HCT116 (cell line): Measurements from ENCODE around the gene SAMSN1. TPM values are rescaled to one million over a fixed set of nuclear protein-coding genes. Genes with fewer than 3 reads are reported as not detected.

ENCODE experiments used
- ATAC-seq: fragments of 200-7000 bp; cut with Tn5 transposase; 2 replicates; pipeline ENCODE4 v1.9.1; 2020; ENCODE audit warnings: mild to moderate bottlenecking, moderate library complexity
- BruUV-seq: library from RNA; stranded (reverse); fragments of 400-500 nt; replicated peaks from 2 replicates; lab custom pipeline; 2021; lab: Mats Ljungman, UMichigan
- CTCF ChIA-PET: fragments of 300-600 bp; sonication (Branson Sonifier 250); formaldehyde crosslinking; loops from one replicate; lab custom pipeline; 2021; ENCODE audit warnings: antibody characterized with exemption; lab: Charles Lee
- POLR2A ChIA-PET: fragments of 300-600, 350-600 bp; sonication (Branson Sonifier 250); formaldehyde crosslinking; loops from one replicate; lab custom pipeline; 2021; ENCODE audit warnings: antibody characterized with exemption; lab: Charles Lee
- RAD21 ChIA-PET, 2 experiments: fragments of 300-600 bp; sonication (Branson Sonifier 250); formaldehyde crosslinking; loops; one replicate each; lab custom pipeline; 2023; ENCODE audit warnings: low total read pairs in 2 of 2; ENCODE audit not compliant: uncharacterized antibody in 2 of 2, unreplicated experiment in 2 of 2, low non-redundant PET in 1 of 2; lab: Charles Lee
- DNase-seq: peaks from one replicate; pipeline ENCODE4 v3.0.0-alpha.2; 2010; ENCODE audit warnings: low read depth, low spot score
- H2AFZ ChIP-seq: fragments of 200-600 bp; shearing (Covaris generic), sonication (generic); 2 replicates; pipeline ENCODE4 v1.6.1; 2017; ENCODE audit warnings: low read depth, mixed run types, mixed read lengths, antibody characterized with exemption, low read length; ENCODE audit not compliant: poor library complexity, severe bottlenecking
- H3K27ac ChIP-seq: 2 replicates; pipeline ENCODE4 v1.5.1; 2012; ENCODE audit warnings: low read depth, low read length
- H3K27me3 ChIP-seq: fragments of 200-600 bp; sonication (generic); 2 replicates; pipeline ENCODE4 v1.6.1; 2016; ENCODE audit warnings: mixed run types, low read length, mixed read lengths; ENCODE audit not compliant: insufficient read depth
- H3K36me3 ChIP-seq, 2 experiments: fragments of 200-500 bp in 1 of 2; fragments of 200-600 bp in 1 of 2; sonication (Bioruptor generic) in 1 of 2; sonication (generic) in 1 of 2; 2 replicates each; pipeline versions ENCODE4 v1.5.1 to v1.6.1; 2014 to 2016; ENCODE audit warnings: low read length in 2 of 2, inconsistent platforms in 1 of 2, mixed read lengths in 1 of 2, mixed run types in 1 of 2; ENCODE audit not compliant: insufficient read depth in 2 of 2, control insufficient read depth in 1 of 2
- H3K4me1 ChIP-seq, 2 experiments: fragments of 200-600 bp in 1 of 2; sonication (generic) in 1 of 2; 2 replicates each; pipeline versions ENCODE4 v1.5.1 to v1.6.1; 2012 to 2017; ENCODE audit warnings: low read length in 2 of 2, inconsistent platforms in 1 of 2, mild to moderate bottlenecking in 1 of 2, mixed read lengths in 1 of 2, mixed run types in 1 of 2, moderate library complexity in 1 of 2; ENCODE audit not compliant: insufficient read depth in 2 of 2, control insufficient read depth in 1 of 2
- H3K4me2 ChIP-seq: fragments of 200-600 bp; sonication (generic); 2 replicates; pipeline ENCODE4 v1.6.1; 2017; ENCODE audit warnings: mixed run types, low read length, mixed read lengths
- H3K4me3 ChIP-seq, 2 experiments: fragments of 200-600 bp in 1 of 2; sonication (generic) in 1 of 2; replicated peaks in 1 of 2; 2 replicates each; pipeline ENCODE4 v1.5.1; 2011 to 2016; ENCODE audit warnings: low read length in 2 of 2, control low read depth in 1 of 2, low read depth in 1 of 2, mild to moderate bottlenecking in 1 of 2, mixed read lengths in 1 of 2, mixed run types in 1 of 2
- H3K79me2 ChIP-seq: fragments of 200-600 bp; sonication (generic); 2 replicates; pipeline ENCODE4 v1.6.1; 2017; ENCODE audit warnings: mild to moderate bottlenecking, mixed run types, low read length, moderate library complexity, mixed read lengths; ENCODE audit not compliant: insufficient read depth
- H3K9ac ChIP-seq: fragments of 200-600 bp; sonication (generic); 2 replicates; pipeline ENCODE4 v1.6.1; 2016; ENCODE audit warnings: low read length, mixed read lengths
- H3K9me2 ChIP-seq: fragments of 200-600 bp; sonication (generic), shearing (Covaris generic); 2 replicates; pipeline ENCODE4 v1.6.1; 2017; ENCODE audit warnings: mixed run types, mild to moderate bottlenecking, moderate library complexity; ENCODE audit not compliant: insufficient read depth
- H3K9me3 ChIP-seq, 2 experiments: fragments of 200-500 bp in 1 of 2; fragments of 200-600 bp in 1 of 2; sonication (Bioruptor generic) in 1 of 2; sonication (generic) in 1 of 2; 2 replicates each; pipeline ENCODE4 v1.6.1; 2014 to 2017; ENCODE audit warnings: low read length in 2 of 2, mixed read lengths in 2 of 2, inconsistent platforms in 1 of 2, low read depth in 1 of 2, mild to moderate bottlenecking in 1 of 2, mixed run types in 1 of 2, moderate library complexity in 1 of 2; ENCODE audit not compliant: control insufficient read depth in 1 of 2, insufficient read depth in 1 of 2
- H4K20me1 ChIP-seq: fragments of 200-600 bp; sonication (generic), shearing (Covaris generic); 2 replicates; pipeline ENCODE4 v1.6.1; 2017; ENCODE audit warnings: mixed run types, mild to moderate bottlenecking, moderate library complexity; ENCODE audit not compliant: insufficient read depth
- ATF3 ChIP-seq: IDR thresholded peaks from 2 replicates; pipeline ENCODE4 v1.6.1; 2012
- CEBPB ChIP-seq: IDR thresholded peaks from 2 replicates; pipeline ENCODE4 v1.6.1; 2012; ENCODE audit warnings: low read depth
- CTCF ChIP-seq, 3 experiments: fragments of 200-600 bp in 1 of 3; sonication (generic) in 1 of 3; IDR thresholded peaks in 2 of 3; conservative IDR thresholded peaks in 1 of 3; 2 replicates each; pipeline ENCODE4 v1.5.1; 2012 to 2017; ENCODE audit warnings: low read depth in 2 of 3, low read length in 2 of 3, antibody characterized with exemption in 1 of 3, borderline replicate concordance in 1 of 3, control low read depth in 1 of 3, mild to moderate bottlenecking in 1 of 3, mixed read lengths in 1 of 3, mixed run types in 1 of 3, moderate library complexity in 1 of 3; ENCODE audit not compliant: insufficient read depth in 1 of 3
- EGR1 ChIP-seq: IDR thresholded peaks from 2 replicates; pipeline ENCODE4 v1.6.1; 2012; ENCODE audit warnings: low read depth
- ELF1 ChIP-seq: IDR thresholded peaks from 2 replicates; pipeline ENCODE4 v1.6.1; 2012; ENCODE audit warnings: low read depth, borderline replicate concordance
- EZH2 ChIP-seq: fragments of 200-600 bp; sonication (generic); IDR thresholded peaks from 2 replicates; pipeline ENCODE4 v1.6.1; 2017; ENCODE audit warnings: antibody characterized with exemption, mixed run types
- FOSL1 ChIP-seq: IDR thresholded peaks from 2 replicates; pipeline ENCODE4 v1.6.1; 2012; ENCODE audit warnings: low read depth
- JUND ChIP-seq: IDR thresholded peaks from 2 replicates; pipeline ENCODE4 v1.6.1; 2012
- MAX ChIP-seq: IDR thresholded peaks from 2 replicates; pipeline ENCODE4 v1.6.1; 2012
- POLR2A ChIP-seq: IDR thresholded peaks from 2 replicates; pipeline ENCODE4 v1.7.0; 2011; ENCODE audit warnings: borderline replicate concordance; ENCODE audit not compliant: insufficient read depth, insufficient read length; ENCODE audit errors: extremely low read depth
- RAD21 ChIP-seq: IDR thresholded peaks from 2 replicates; pipeline ENCODE4 v1.6.1; 2012; ENCODE audit warnings: low read depth, mild to moderate bottlenecking
- REST ChIP-seq: IDR thresholded peaks from 2 replicates; pipeline ENCODE4 v1.6.1; 2012; ENCODE audit warnings: low read depth
- SP1 ChIP-seq: IDR thresholded peaks from 2 replicates; pipeline ENCODE4 v1.6.1; 2012; ENCODE audit warnings: low read depth
- SRF ChIP-seq: IDR thresholded peaks from 2 replicates; pipeline ENCODE4 v1.6.1; 2012; ENCODE audit warnings: low read depth
- TCF7L2 ChIP-seq: IDR thresholded peaks from 2 replicates; pipeline ENCODE4 v1.7.0; 2011; ENCODE audit warnings: borderline replicate concordance, inconsistent platforms; ENCODE audit not compliant: insufficient read depth, insufficient read length; ENCODE audit errors: extremely low read depth
- YY1 ChIP-seq: IDR thresholded peaks from 2 replicates; pipeline ENCODE4 v1.6.1; 2011; ENCODE audit warnings: low read length, low read depth, moderate library complexity, mild to moderate bottlenecking; ENCODE audit not compliant: insufficient replicate concordance; ENCODE audit errors: extremely low read depth
- ZFX ChIP-seq: fragments of 450-650 bp; IDR thresholded peaks from 2 replicates; pipeline ENCODE4 v1.6.1; 2017
- ZNF274 ChIP-seq: fragments of 200-500 bp; sonication (Bioruptor generic); IDR thresholded peaks from 2 replicates; pipeline ENCODE4 v1.6.1; 2014; ENCODE audit warnings: mild to moderate bottlenecking, low read depth, low read length, inconsistent platforms
- intact Hi-C: fragments of 100-400 bp; cut with micrococcal nuclease; formaldehyde crosslinking; loops from 2 replicates; pipeline ENCODE4 v1.10.0; 2022
- total RNA-seq: library from RNA; stranded (reverse); gene quantifications from one replicate; pipeline ENCODE4 v1.2.1, GENCODE V29; 2021; ENCODE audit not compliant: unreplicated experiment

SAMSN1 gene
- total RNA-seq, 1 experiment from 2014 or later = 0.57 TPM

- H3K4me2 ChIP-seq = no peak overlapping the region
- BruUV-seq = no TSS peak
- no peaks in the 10 kb centered on the region for H3K9me2 ChIP-seq
- ATAC-seq (no peak), DNase-seq (no peak)
- H3K4me1 ChIP-seq = no peaks in the 10 kb centered on the region
- no peak overlapping the region for H3K9ac ChIP-seq
- no peaks in the 10 kb centered on the region for H3K27me3 ChIP-seq
- H3K27ac ChIP-seq = no peak overlapping the region
- no peaks in the 10 kb centered on the region for H3K9me3 ChIP-seq
- H3K4me3 ChIP-seq = no peak overlapping the region
- POLR2A ChIA-PET = no interaction called here
- RAD21 ChIA-PET = no interaction called here
- intact Hi-C loops = no loop called here
- CTCF ChIA-PET = no interaction called here
- no peak overlapping the region for H2AFZ ChIP-seq
- H4K20me1 ChIP-seq = no peaks in the 10 kb centered on the region
- H3K36me3 ChIP-seq = no peaks in the 10 kb centered on the region
- no peaks in the 10 kb centered on the region for H3K79me2 ChIP-seq
- TF ChIP-seq TCF7L2 = no peak
- TF ChIP-seq ELF1 = no peak
- TF ChIP-seq EZH2 = no peak
- no peak for TF ChIP-seq SP1
- no peak for TF ChIP-seq YY1
- no peak for TF ChIP-seq MAX
- no peak for TF ChIP-seq POLR2A
- no peak for TF ChIP-seq REST
- no peak for TF ChIP-seq ZNF274
- no peak for TF ChIP-seq CEBPB
- TF ChIP-seq ATF3 = no peak
- no peak for TF ChIP-seq FOSL1
- TF ChIP-seq SRF = no peak
- TF ChIP-seq ZFX = no peak
- TF ChIP-seq CTCF (IDR thresholded peaks at IDR 0.05 in 2 of 3, conservative IDR thresholded peaks at IDR 0.05 in 1 of 3; ENCODE audit: borderline replicate concordance in 1 of 3, insufficient read depth in 1 of 3, low read depth in 2 of 3, low read length in 2 of 3) = no peak
- no peak for TF ChIP-seq RAD21
- TF ChIP-seq EGR1 = no peak
- TF ChIP-seq JUND = no peak
These were observed 45.2 kb downstream of the SAMSN1 start for GRCh38 chr21:14500873-14501272.
